ENCODE measurements around the gene SRR. TPM values are rescaled to one million over a fixed set of nuclear protein-coding genes. Genes with fewer than 3 reads are reported as not detected.

The SRR gene
- total RNA-seq, 4 donors from 2014 or later = 0.40 to 23.1 (median 12.1) TPM; not detected in 1

DNA sequence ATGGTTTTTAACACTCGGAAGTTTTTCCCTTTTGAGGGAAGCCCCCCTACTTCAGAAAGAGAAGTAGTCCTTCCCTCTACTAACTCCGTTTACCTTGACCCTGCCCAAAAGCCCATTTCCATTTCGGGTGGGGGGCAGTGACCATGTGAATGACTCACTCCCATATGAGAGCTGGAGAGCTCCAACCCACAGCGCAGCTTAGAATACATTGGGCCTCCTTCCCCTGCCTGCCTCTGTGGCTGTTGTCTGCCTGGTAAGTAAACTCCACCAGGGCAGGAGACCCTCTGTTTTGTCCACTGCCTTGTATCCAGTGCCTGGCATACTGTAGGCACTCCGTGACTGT is 34.5 kb downstream of the SRR start:
- in situ Hi-C loops (cut with MboI; ENCODE audit: low pct_ligation_motif_present in 1 of 4, low pct_unique_long_range_greater_than_20kb in 1 of 4, low sequenced_read_pairs in 3 of 4) = no loop called here
- no peaks in the 10 kb centered on the region for H3K9me3 ChIP-seq
- H3K4me3 ChIP-seq = peak overlapping the region; percentile 67 to 98 (median 81)
- no peaks in the 10 kb centered on the region for H3K27me3 ChIP-seq
- peaks cover 0 to 16% (median 0%) of the 10 kb centered on the region in 4 donors for H3K36me3 ChIP-seq
- no peak for DNase-seq
- intact Hi-C loops (cut with DNase I; ENCODE audit: low total_unique reads) = no loop called here
- TF ChIP-seq POLR2A (IDR thresholded peaks at IDR 0.05) (no peak), EP300 (IDR thresholded peaks at IDR 0.05; ENCODE audit: low read depth) (no peak)
- 13 to 60% methylated on average over 1 to 5 of the region's 5 CpGs for WGBS, 2 donors (ENCODE audit: low coverage in 1 of 2)
- H3K27ac ChIP-seq = peak overlapping the region; percentile 92 to 95 (median 94)
- H3K4me1 ChIP-seq = peaks cover 6 to 24% (median 17%) of the 10 kb centered on the region in 4 donors

DNA sequence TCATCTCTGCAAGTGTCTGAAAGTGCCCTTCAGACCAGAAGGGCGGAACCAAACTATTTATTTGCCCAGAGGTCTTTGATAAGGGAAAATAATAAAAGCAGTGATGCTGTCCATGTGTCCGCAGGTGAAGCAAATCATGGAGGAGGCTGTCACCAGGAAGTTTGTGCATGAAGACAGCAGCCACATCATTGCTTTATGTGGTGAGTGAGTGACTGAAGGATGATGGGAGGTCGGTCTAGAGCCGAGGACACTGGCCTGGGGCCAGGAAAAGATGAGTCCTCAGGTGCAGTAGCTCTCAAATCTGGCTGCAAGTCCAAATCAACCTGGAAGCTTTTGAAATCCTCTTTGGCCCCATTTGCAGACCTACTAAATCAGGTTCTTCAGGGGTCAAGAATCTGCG is 39.7 kb downstream of the SRR start:
- H3K36me3 ChIP-seq = no peaks in the 10 kb centered on the region
- no peaks in the 10 kb centered on the region for H3K27me3 ChIP-seq
- H3K27ac ChIP-seq = no peak overlapping the region
- H3K9me3 ChIP-seq = no peaks in the 10 kb centered on the region
- in situ Hi-C loops (cut with MboI; ENCODE audit: low pct_ligation_motif_present in 1 of 4, low pct_unique_long_range_greater_than_20kb in 1 of 4, low sequenced_read_pairs in 3 of 4) = no loop called here
- no peak for TF ChIP-seq POLR2AphosphoS5 (IDR thresholded peaks at IDR 0.05)
- TF ChIP-seq, protein P1, sequence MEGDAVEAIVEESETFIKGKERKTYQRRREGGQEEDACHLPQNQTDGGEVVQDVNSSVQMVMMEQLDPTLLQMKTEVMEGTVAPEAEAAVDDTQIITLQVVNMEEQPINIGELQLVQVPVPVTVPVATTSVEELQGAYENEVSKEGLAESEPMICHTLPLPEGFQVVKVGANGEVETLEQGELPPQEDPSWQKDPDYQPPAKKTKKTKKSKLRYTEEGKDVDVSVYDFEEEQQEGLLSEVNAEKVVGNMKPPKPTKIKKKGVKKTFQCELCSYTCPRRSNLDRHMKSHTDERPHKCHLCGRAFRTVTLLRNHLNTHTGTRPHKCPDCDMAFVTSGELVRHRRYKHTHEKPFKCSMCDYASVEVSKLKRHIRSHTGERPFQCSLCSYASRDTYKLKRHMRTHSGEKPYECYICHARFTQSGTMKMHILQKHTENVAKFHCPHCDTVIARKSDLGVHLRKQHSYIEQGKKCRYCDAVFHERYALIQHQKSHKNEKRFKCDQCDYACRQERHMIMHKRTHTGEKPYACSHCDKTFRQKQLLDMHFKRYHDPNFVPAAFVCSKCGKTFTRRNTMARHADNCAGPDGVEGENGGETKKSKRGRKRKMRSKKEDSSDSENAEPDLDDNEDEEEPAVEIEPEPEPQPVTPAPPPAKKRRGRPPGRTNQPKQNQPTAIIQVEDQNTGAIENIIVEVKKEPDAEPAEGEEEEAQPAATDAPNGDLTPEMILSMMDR (IDR thresholded peaks at IDR 0.05) = no peak
- TF ChIP-seq POLR2A (IDR thresholded peaks at IDR 0.05) = no peak
- intact Hi-C loops (cut with DNase I; ENCODE audit: low total_unique reads) = no loop called here
- H3K4me1 ChIP-seq = peaks cover 0 to 6% (median 3%) of the 10 kb centered on the region in 4 donors
- no peak overlapping the region for H3K4me3 ChIP-seq
- peak; percentile 19 for DNase-seq
- WGBS, 2 donors (ENCODE audit: low coverage in 1 of 2) = 49 to 57% methylated on average over 2 to 5 of the region's 5 CpGs

DNA sequence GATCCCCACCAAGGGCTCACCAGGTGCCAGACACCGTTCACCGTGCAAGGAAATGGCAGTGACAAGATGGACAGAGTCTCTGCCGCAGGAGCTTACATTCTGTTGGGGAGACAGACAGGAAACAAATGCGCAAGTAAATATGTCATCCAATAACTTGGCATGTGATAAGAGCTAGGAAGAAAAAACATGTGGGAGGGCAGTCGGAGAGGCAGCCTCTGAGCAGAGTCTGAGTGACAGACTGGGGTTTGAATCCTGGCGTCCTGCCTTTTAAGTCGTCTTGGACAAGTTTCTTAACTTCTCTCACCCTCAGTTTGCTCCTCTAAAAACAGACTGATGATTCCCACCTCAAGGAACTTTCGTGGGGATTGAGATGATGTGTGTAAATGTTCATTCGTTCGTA is 40.8 kb downstream of the SRR start:
- WGBS, 2 donors (ENCODE audit: low coverage in 1 of 2) = 92% methylated on average over 7 to 10 of the region's 10 CpGs
- Histone ChIP-seq H3K9me3 (no peaks in the 10 kb centered on the region), H3K4me1 (peaks cover 0 to 7% (median 2%) of the 10 kb centered on the region in 4 donors), H3K27me3 (no peaks in the 10 kb centered on the region), H3K27ac (no peak overlapping the region), H3K36me3 (no peaks in the 10 kb centered on the region), H3K4me3 (no peak overlapping the region)
- no peak for DNase-seq
- in situ Hi-C loops (cut with MboI; ENCODE audit: low pct_ligation_motif_present in 1 of 4, low pct_unique_long_range_greater_than_20kb in 1 of 4, low sequenced_read_pairs in 3 of 4) = no loop called here
- intact Hi-C loops (cut with DNase I; ENCODE audit: low total_unique reads) = no loop called here
- TF ChIP-seq EP300 (IDR thresholded peaks at IDR 0.05; ENCODE audit: low read depth) (no peak), POLR2A (IDR thresholded peaks at IDR 0.05) (no peak), POLR2AphosphoS5 (IDR thresholded peaks at IDR 0.05) (no peak)
- TF ChIP-seq, protein P1 (IDR thresholded peaks at IDR 0.05) = no peak

- TF ChIP-seq EP300 (IDR thresholded peaks at IDR 0.05; ENCODE audit: low read depth) (no peak), POLR2A (IDR thresholded peaks at IDR 0.05) (no peak), POLR2AphosphoS5 (IDR thresholded peaks at IDR 0.05) (no peak)
- TF ChIP-seq, protein P1 (IDR thresholded peaks at IDR 0.05) = no peak
- intact Hi-C loops (cut with DNase I; ENCODE audit: low total_unique reads) (no loop called here), in situ Hi-C loops (cut with MboI; ENCODE audit: low pct_ligation_motif_present in 1 of 4, low pct_unique_long_range_greater_than_20kb in 1 of 4, low sequenced_read_pairs in 3 of 4) (no loop called here)
- Histone ChIP-seq H3K36me3 (no peaks in the 10 kb centered on the region), H3K9me3 (no peaks in the 10 kb centered on the region), H3K27ac (no peak overlapping the region), H3K4me3 (no peak overlapping the region), H3K4me1 (peaks cover 0 to 7% (median 2%) of the 10 kb centered on the region in 4 donors), H3K27me3 (no peaks in the 10 kb centered on the region)
- WGBS, 2 donors (ENCODE audit: low coverage in 1 of 2) = 88% methylated on average over 8 of the region's 8 CpGs; no CpG with 5 or more reads in 1 of the 2 donors
- DNase-seq = no peak
These were observed 42.7 kb downstream of the SRR start for GRCh38 chr17:2346475-2346874.
